HT-29 (cell line): ENCODE measurements around the gene MOCOS. TPM values are rescaled to one million over a fixed set of nuclear protein-coding genes. Genes with fewer than 3 reads are reported as not detected.
"Not testable (repeated sequence)": the region's sequence is repeated elsewhere in the genome, so short reads cannot be mapped to it uniquely, and the experiment has no call there.

Source experiments
- DNase-seq: peaks from one replicate; pipeline ENCODE4 v3.0.0-alpha.2; 2015; ENCODE audit warnings: low spot score
- total RNA-seq: library from RNA; depleted of rRNA; stranded (reverse); fragments of >200 nt; shearing (Covaris generic); gene quantifications from 2 replicates; pipeline ENCODE4 v1.2.3, GENCODE V29; 2014

The MOCOS gene
- total RNA-seq, 1 experiment from 2014 or later, result 5.9 TPM

DNA sequence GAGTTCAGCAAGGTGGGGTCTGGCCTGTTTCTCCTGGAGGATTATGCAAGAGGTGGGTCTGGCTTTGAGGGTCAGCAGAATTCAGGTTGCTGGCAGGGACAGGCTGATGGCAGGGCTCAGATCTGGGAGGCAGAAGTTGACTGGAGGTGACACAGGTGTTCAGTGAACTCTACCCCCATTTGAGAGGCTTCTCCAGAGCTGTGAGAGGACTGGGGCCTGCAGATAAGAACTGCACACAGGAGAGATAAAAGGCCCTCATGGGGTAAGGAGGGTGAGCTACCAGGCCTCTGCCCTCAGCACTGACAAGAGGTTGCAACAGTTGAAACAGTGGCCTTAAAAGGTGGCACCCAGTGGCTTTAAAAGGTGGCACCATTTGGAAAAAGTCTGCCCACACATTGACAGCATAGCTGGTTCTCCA is 13.1 kb downstream of the MOCOS start:
- DNase-seq, result no peak

DNA sequence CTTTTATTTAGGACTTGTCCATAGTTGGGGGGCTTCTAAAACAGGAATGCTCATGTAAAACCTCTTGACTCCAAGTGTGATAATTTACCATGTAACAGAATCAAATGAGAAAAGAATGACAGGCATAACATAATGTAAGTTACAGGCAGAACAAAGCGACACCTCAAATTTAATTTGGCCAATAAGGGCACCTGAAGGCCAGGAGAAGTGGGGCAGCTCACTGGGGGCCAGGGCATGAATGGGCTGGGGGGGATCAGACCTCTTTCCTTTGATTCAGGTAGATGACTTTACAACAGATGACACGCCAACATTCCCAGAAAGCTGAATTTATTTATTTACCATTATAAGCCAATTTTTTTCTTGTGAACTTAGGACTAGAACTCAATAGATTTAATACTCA is 14.5 kb downstream of the MOCOS start:
- no peak for DNase-seq

DNA sequence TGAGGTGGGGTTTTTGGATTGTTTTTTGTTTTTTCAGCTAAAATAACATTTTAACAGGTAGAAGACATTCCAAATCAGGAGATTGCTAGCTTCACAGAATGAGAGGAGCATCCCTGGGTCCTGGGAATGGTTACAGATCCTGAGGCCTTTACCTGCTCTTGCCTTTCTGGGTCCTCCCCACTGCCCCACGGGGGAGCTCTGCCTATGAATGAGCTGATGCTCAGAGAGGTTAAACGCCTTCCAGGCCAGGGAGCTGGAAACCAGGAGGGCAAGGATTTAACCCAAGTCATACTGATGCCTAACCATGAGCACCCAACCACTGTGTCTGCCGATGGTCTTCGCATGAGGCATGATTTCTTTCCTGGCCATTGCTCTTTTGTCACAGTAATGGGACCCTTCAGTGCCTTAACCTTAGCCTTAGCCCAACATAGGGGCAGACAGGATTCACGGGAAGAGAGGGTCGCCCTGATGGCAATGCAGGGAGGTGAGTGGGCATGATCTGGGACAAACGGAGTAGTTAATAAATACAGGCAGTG is 16.1 kb downstream of the MOCOS start:
- no peak for DNase-seq

DNA sequence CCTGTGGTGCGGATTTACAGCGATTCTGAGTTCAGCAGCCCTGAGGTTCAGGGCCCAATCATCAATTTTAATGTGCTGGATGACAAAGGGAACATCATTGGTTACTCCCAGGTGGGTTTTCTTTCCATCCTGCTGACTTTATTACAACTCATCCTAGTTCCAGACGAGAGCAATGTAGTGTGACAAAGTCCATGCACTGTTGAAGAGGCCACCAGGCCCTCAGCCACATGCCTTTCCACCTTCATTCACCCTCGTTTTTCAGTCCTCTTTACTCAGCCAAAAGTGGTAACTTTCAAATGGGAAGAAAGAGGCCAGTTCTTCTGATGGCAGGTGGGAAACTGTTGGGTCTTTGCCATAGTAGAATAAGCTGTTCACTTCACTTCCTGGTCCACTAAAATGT is 17.9 kb downstream of the MOCOS start:
- no peak for DNase-seq

DNA sequence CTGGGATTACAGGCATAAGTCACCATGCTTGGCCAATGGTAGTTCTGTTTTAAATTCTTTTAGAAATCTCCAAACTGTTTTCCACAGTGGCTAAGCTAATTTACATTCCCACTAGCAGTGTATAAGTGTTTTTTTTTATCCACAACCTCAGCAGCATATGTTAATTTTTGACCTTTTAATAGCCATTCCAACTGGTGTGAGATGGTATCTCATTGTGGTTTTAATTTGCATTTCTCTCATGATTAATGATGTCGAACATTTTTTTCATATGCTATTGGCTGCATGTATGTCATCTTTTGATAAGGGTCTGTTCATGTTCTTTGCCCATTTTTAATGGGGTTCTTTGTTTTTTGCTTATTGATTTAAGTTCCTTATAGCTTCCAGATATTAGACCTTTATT is 20.0 kb downstream of the MOCOS start:
- DNase-seq, result no peak

DNA sequence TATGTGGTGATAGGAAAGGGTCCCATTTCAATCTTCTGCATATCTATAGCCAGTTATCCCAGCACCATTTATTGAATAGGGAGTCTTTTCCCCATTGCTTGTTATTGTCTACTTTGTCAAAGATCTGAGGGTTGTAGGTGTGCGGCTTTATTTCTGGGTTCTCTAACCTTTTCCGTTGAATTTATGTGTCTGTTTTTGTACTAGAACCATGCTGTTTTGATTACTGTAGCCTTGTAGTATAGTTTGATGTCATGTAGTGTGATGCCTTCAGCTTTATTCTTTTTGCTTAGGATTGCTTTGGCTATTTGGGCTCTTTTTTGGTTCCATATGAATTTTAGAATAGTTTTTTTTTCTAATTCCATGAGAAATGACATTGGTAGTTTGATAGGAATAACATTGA is 20.7 kb downstream of the MOCOS start:
- not testable (repeated sequence) for DNase-seq

DNA sequence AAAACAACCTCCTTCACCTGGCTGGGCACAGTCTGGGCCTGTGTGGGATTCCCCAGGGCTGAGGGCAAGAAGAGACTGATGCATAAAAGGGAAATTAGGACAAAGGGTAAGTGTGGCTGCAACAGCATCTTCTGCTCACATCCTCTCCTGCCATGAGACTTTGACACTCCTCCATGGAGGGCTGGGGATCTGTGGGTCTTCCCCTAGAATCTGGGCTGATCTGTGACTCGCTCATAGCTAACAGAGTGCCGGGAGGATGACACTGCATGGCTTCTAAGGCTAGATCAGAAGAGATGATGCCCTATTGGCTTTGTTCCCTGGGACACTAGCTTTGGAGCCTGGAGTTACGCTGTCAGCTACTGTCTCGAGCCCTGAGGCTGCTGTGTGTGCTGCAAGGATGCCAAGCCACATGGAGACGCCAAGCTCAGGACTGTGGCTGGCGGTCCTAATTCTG is 24.3 kb downstream of the MOCOS start:
- DNase-seq, result no peak

DNA sequence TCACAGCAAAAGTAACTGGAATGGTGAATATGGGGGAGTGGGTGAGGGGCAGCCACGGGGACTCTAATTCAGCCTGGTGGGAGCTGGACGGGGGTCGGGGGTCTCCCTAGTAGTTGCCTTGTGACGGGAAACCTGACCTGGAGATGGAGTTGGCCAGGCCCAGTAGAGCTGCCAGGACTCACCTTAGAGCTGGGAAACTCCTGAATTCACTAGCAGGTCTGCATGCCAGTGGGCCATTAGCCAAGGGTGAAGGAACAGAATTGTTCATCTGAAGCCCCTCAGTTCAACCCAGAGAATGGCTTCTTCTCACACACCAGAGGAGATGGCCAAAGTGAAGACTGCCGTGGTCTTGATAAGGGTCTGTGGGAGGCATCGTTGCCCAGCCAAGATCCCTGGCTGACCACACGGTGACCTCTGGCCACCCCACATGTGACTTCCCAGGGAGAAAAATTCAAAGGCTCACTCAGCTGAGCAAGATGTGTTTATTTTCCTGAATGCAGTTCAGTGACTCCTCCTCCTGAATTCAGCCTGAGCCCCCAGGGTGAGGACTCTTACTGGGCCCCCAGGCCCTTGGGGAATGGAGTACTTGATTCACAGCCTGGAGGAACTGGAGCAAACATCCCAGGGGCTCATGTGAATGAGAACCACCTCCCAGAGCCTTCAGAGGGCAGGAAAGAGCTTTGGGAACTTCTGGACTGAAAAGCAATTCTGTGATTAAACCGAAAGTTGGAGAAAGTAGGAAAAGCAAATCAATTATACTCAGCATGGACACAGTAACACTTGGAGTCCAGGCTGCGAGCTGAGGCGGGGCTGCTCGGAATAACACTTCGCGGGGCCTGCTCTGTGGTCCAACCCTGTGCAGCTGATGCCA is 25.2 kb downstream of the MOCOS start:
- no peak for DNase-seq

DNA sequence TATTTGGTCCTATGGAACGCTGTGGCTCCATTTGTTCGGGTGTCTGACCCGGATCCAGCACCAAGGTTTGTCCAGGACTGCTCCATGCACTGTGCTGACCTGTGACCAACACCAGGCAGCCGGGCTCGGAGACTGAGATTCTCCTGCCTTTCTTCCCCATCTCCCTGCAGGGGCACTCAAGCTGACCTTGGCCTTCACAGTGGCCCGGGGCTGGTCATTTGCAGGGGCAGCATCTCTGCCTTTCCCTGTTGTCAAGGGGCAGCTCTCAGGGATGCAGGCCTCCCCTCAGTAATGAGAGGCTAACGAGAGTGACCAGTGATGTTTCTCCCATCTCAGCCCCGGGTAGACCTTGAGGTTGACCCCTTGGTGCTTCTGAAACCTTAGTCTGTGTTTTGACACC is 27.5 kb downstream of the MOCOS start:
- DNase-seq, result no peak

DNA sequence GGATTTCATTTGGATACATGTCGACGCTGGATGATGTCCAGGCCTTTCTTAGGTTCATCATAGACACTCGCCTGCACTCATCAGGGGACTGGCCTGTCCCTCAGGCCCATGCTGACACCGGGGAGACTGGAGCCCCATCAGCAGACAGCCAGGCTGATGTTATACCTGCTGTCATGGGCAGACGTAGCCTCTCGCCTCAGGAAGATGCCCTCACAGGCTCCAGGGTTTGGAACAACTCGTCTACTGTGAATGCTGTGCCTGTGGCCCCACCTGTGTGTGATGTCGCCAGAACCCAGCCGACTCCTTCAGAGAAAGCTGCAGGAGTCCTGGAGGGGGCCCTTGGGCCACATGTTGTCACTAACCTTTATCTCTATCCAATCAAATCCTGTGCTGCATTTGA is 28.3 kb downstream of the MOCOS start:
- no peak for DNase-seq

DNA sequence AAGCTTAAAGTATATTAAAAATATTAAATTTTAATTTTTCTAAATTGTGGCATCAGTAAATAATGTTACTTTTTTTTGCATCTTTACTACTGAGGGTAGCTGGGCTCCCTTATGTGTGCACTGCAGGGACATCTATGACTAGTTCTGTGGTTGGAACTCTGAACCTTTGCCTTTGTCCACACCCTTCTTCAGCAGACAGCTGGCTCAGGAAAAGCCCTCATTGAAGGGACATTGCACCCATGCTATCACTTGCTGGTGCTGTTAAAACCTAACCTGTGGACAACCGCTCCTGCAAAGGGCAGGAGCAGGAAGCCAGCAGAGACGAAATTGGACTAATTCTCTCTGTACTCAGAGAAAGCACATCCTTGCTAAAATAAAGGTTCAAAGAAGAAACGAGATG is 30.1 kb downstream of the MOCOS start:
- no peak for DNase-seq

DNA sequence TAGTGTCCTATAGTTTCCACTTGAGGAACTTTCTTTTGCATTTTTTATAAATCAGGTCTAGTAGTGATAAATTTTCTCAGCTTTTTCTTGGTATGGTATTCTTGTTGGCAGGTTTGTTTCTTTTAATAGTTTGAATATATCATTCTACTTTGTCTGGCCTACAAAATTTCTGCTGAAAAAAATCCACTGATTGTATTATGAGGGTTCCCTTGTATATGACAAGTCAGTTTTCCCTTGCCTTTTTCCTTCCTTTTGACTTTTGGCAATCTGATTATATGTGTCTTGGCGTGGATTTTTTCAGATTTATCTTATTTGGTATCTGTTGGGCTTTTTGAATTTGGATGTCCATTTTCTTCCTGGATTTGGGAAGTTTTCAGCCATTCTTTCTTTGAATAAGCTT is 41.9 kb downstream of the MOCOS start:
- no peak for DNase-seq

DNA sequence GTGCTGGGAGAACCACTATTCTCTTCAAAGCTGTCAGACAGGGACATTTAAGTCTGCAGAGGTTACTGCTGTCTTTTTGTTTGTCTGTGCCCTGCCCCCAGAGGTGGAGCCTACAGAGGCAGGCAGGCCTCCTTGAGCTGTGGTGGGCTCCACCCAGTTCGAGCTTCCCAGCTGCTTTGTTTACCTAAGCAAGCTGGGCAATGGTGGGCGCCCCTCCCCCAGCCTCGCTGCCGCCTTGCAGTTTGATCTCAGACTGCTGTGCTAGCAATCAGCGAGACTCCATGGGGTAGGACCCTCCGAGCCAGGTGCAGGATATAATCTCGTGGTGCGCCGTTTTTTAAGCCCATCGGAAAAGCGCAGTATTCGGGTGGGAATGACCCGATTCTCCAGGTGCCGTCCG is 53.2 kb downstream of the MOCOS start:
- DNase-seq, result not testable (repeated sequence)

DNA sequence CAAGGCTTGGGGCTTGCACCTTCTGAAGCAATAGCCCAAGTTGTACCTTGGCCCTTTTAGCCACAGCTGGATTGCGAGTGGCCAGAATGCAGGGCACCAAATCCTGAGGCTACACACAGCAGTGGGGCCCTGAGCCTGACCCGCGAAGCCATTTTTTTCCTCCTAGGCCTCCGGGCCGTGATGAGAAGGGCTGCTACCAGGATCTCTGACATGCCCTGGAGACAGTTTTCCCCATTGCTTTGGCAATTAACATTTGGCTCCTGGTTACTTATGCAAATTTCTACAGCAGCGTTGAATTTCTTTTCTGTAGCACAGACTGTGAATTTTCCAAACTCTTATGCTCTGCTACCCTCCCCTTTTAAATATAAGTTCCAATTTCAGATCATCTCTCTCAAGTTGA is 54.5 kb downstream of the MOCOS start:
- DNase-seq, result no peak

DNA sequence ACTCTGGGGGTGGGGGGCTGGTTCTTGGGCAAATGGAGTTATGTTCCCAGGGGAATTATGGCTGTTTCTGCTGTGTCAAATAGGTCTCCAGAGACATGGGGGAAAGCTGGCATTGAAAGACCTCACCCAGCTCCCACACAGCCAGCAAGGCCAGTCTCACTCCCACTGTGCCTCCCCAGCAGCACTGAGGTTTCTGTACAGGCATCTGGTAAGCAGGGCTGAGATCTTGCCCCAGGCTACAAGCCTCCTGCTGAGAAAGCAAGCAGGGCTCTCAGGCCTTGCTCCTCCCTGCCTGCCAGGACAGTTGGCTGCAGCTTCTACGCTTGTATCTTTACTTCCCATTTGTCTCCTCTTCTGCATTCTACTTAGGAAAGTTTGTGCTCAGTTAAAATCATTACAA is 59.7 kb downstream of the MOCOS start:
- DNase-seq, result no peak

DNA sequence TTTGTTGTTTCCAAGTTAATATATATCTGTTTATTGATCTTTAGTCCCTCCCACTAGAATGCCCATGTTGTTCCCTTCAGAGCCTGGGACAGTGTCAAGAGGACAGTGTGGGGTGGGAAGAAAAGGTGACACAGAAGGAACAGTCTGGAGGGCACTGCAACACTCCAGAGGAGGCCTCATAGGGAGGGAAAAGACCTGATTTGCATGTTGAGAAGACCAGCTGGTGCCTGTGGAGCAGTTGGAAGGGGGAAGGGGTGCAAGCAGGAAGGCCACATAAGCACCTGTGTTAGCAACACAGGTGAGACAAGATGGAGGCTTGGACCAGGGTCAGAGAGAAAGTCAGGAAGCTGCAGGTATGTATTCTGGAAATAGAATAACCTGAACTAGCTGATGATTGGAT is 62.1 kb downstream of the MOCOS start:
- no peak for DNase-seq

DNA sequence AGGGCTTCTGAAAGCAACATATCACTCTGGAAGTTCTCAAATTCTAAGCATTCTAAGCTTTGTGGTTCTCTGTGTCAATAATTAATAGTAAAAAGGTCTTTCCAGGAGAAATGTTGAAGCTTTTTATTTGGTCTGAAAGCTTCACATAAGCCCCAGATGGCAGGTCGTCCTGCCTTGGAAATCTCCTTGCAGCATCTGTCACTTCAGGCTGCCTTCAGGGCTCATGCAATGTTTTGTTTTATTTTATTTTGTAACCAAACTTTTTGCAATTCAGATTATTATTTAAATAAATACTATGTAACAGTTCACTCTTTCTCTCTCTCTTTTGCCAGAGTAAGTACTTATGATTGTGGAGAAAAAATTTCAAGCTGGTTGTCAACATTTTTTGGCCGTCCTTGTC is 63.5 kb downstream of the MOCOS start:
- DNase-seq, result no peak

DNA sequence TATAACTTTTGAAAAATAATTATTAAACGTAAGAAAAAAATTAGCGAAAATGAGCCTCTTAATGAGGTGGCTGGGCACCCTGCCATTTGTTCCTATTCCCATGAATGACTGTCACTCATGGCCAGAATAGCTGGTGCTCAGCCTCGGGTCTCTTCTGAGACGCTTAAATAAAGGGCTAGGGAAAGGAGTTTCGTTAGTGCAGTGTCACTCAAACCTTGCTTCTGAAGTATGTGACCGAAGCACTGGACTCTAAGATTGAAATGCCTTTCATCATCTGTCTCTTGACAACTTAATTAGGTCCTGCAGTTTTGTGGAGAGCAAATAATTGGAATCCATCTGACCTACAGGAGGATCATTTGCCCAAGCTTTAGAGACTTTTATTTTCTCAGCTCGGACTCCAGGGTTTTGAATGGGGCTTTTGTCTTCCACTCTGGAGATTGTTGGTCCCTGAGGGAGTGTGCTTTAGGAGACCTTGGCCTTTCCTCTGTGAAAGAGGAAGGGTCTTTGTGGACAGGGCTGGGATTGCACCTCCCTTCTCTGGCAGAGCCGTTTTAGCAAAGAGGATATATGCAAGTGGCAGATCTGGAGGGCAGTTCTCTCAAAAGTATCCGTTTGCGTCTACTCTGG is 67.9 kb downstream of the MOCOS start:
- DNase-seq, result no peak

DNA sequence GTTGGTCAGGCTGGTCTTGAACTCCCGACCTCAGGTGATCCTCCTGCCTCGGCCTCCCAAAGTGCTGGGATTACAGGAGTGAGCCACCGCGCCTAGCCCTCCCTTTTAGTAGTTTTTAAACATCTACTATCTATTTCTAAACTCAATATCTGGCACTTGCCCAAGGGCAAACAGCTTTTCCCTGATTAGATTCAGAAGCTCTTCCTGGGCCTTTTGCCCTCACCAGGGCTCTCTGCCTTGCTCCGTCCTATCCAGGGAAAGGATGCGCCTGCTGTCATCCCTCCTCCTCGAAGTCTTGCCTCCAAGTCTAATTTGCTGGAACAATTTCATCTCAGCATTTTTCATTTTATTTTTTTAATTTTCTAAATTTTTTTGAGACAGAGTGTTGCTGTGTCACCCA is 68.8 kb downstream of the MOCOS start:
- no peak for DNase-seq

DNA sequence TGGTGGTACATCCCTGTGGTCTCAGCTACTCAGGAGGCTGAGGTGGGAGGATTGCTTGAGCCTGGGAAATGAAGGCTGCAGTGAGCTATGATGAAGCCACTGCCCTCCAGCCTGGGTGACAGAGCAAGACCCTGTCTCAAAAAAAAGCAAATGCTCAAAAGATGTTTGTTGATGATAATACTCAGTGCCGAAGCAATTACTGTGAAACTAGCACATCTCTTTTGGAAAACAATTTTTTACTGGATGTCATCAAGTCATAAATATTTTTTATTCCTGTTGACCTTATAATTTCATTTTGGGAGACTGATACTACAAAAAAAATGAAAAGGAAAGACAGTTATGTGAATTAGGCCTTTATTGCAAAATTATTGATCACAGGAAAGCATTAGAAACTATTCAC is 75.7 kb downstream of the MOCOS start:
- no peak for DNase-seq

DNA sequence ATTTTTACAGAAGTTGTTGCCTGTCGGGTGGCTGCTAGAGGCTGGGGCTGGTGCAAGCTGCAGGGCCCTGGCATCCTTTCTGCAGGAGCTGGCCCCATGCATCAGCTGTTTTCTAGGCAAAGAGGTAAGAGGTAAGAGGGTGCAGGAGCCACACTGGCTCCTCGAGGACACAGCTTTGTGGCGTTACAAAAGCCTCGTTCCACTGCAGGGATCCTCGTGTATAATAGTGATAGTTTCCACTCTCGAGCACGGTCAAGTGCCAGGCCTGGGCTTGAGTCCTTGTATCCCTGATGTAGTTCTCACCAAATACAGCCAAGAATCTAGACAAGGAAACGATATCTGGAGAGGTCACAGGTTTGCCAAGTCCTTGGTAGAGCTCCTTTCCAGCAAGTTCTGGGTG is 77.0 kb downstream of the MOCOS start:
- DNase-seq, result no peak

DNA sequence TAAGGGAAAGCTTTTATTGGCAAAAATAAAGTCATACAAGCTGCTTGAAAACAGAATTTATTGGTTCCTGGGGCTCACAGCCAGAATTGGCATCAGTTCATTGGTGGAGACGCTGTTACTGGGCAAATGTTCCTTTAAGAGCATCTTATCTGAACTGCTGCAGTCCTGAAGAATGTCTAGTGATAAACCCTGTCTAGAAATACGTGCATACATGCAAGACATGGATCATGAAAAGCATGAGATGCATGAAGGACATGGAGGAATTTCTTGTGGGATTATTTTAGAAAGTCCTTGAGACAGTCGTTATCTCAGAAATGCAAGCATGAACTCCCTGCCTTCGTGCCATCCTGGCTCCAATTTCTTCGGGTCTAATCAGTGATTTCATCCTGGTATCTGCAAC is 77.7 kb downstream of the MOCOS start:
- no peak for DNase-seq

DNA sequence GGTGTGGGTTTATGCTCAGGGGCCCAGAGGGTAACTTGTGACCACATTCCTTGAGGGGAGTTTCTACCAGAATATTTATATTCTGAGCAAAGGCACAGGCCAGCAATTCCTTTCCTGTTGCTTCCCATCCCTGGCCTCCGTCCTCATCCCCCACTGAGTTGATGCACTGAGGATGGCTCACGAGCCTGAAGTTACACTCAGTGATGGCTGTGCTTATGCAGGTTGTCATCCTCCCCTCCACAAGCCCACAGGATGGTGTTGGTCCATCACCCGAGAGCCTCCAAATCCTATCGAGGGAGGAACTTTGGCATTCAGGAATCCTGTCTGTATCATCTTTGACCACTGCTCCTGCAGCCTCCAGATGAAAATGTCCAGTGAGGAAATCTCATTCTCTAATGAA is 81.9 kb downstream of the MOCOS start:
- DNase-seq, result no peak
